GM19397 (cell line): Measurements from ENCODE around the gene KLF2.

Experiments used
- ATAC-seq: cut with Tn5 transposase; IDR thresholded peaks from one replicate; pipeline ENCODE4 v1.9.1; 2021; ENCODE audit warnings: mild to moderate bottlenecking, moderate library complexity; ENCODE audit not compliant: unreplicated experiment

Gene KLF2

DNA sequence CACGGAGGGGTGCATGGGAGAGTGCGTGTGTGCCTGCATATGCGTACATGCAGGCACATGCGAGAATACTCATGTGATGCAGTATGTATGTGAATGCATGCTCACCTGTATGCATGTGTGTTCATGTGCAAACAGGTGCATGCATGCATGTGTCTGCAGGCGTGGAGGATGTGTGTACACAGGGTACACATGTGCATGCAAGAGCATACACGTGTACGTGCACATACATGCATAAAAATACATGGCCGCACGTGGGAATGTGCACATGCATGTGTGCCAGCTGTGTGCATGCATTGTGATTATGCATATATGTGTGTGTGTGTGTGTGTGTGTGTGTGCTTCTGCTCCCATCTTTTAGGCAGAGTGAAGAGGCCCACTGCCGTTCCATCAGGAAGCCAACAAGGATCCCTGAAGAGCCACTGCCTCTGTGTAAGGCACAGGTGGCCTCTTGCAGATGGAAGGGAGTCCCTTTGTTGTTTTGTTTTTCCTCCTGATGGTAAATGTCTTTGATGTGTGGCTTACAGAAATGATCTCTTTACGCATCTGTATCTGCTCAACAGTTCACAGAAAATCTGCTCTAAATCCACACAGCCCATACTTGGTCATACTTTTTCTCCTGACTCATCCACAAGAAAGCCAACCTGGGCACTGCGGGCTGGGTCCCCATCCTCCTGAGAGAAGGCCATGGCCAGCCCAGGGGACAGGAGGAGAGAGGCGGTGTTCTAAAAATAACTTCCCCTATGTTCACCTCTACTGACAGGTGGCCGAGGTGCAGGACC lies 50.7 kb downstream of the KLF2 start:
- ATAC-seq = no peak

DNA sequence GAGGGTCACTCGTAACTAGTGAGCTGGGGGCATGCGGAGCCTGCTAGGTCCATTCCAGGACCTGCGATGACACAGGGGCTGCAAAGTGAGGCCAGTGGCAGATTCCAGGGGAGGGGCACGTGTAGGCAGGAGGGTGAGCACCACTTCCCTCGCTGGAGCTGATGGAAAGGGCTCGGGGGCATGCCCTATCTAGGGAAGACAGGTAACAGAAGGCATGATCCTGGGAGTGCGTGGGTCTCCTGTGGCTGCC lies 51.2 kb downstream of the KLF2 start:
- no peak for ATAC-seq

DNA sequence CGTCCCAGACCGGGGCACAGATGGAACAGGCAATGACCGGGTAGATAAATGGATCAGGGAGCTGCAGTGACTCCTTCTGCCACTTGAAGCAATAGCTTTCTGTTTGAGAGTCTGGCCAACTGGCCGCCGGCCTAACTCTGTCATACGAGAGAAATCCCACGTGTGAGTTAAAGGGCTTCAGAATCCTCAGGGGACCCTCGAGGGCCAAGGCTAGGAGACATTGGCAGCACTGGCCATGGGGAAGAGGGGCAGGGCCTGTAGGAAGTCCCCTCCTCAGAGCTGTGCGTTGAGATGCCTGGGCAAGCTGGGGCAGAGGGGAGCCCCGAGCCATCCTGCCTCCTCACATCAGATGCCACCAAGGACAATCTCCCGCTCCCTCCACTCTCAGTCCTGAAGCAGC lies 51.6 kb downstream of the KLF2 start:
- no peak for ATAC-seq

DNA sequence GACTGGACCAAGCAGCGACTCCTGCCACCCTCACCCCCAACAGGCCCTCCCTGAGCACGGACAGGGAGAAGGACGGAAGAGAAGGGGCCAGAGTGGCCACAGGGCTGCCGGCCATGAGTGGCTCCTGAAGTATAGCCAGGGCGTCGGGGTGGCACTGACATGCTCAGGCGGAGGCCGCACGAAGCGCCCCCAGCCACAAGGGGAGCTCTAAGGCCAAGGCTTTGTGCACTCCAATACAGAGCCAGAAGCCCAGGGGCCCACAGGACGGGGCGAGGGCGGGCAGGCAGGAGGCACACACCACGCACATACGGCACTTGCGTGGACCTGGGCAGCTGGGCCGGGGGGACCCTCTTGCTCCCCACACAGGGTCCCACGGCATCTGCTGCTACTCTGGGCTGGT lies 52.0 kb downstream of the KLF2 start:
- no peak for ATAC-seq

DNA sequence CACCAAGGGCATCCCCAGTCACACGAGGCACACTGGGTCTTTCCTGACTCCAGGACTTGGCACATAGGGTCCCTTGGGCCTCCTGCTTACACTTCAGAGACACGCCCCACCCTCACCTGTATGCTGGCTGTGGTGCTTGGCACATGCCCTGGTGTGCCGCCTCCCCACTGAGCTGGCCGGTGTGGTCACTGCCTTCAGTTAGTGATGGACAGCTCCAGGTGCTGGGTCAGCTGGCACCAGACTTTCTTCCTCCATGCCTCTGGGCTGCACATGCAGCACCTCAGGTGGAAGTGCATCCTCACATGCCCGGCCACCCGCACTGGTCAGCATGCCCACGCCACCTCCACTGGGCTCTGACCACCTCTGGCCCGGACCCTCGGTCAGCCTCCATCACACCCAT lies 52.9 kb downstream of the KLF2 start:
- ATAC-seq = no peak
